NCI-H69 (cell line): ENCODE data around the gene HIP1R.
"Not testable (repeated sequence)": the region's sequence is repeated elsewhere in the genome, so short reads cannot be mapped to it uniquely, and the experiment has no call there.

Experiments
- DNase-seq: peaks from one replicate; lab custom pipeline; 2025; lab: John Stamatoyannopoulos, UW

The HIP1R gene

GRCh38 chr12:122893208-122894153, 58.2 kb downstream of the HIP1R start:
- no peak for DNase-seq

- DNase-seq: peak; percentile 44
Measured at GRCh38 chr12:122894193-122895121, 59.2 kb downstream of the HIP1R start.

GRCh38 chr12:122895320-122895703, 60.1 kb downstream of the HIP1R start:
- DNase-seq: peak; percentile 51

- peak; percentile 95 for DNase-seq
Measured at GRCh38 chr12:122895704-122896636, 60.7 kb downstream of the HIP1R start, which contains the start of gene VPS37B. Gene VPS37B, minus strand, starts transcription at chr12:122896124. Its CDS starts 62 bp downstream, at chr12:122896062.

GRCh38 chr12:122896662-122897061, 61.4 kb downstream of the HIP1R start:
- DNase-seq: no peak

- DNase-seq: no peak
Measured at GRCh38 chr12:122899887-122900286, 64.6 kb downstream of the HIP1R start.

GRCh38 chr12:122902854-122903692, 67.8 kb downstream of the HIP1R start:
- no peak for DNase-seq

- DNase-seq: no peak
Measured at GRCh38 chr12:122903693-122904034, 68.4 kb downstream of the HIP1R start.

GRCh38 chr12:122905258-122905657, 70.0 kb downstream of the HIP1R start:
- DNase-seq: not testable (repeated sequence)

GRCh38 chr12:122908915-122909314, 73.7 kb downstream of the HIP1R start:
- DNase-seq: no peak

GRCh38 chr12:122909442-122910288, 74.4 kb downstream of the HIP1R start:
- peak; percentile 97 for DNase-seq
